Fibroblast of gingiva (primary cell): ENCODE data around the gene CCT8.
"Not testable (repeated sequence)": the region's sequence is repeated elsewhere in the genome, so short reads cannot be mapped to it uniquely, and the experiment has no call there.

ENCODE experiments used
- DNase-seq: peaks from one replicate; pipeline ENCODE4 v3.0.0-alpha.2; 2011; ENCODE audit warnings: low read depth

The CCT8 gene

DNA sequence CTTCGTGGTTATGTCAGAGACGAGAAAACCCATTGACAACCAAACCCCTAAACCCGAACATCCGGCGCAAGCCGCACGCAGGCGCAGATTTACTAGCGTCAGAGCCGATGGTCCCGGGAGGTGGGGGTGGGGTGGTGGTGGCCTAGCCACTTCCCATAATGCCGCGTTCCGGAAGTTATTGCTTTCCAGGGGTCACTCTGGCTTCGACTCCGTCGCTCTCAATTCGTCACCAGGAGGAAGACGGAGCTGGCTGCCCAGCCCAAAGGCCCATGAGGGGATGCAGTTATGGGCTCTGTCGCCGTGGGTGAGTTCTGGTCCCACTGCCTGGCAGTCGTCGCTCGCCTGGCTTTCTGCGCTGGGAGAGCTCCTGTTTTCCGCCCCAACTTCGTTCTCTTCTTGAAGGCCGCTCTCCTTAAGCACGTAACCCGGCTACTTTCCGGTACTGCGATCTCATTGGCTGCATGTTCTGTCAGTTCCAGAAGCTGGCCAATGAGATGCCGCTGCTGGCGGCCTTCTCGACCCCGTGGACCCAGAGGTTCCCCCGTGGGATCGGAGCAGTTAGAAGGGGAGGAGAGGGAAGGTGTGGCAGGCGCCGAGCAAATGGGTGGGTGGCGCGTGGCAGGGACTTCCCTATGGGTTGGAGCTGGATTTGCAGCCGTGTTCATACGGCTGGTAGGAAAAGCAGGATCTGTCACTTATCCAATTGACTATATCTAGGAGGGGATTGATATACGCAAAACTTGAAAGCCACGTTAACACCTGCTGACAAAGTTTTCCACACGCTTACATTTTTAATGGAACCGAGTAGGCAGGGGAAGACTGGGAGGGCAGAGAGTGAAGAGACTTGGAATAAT, 48.7 kb downstream of the CCT8 start, which contains the start of gene USP16:
TSS of gene USP16 (plus strand) at position 195 of the 854 bp plus-strand sequence. CDS start 3,246 bp downstream, outside the sequence.
- peak; percentile 100 for DNase-seq

GRCh38 chr21:29022166-29022565, 51.3 kb downstream of the CCT8 start:
- DNase-seq: no peak

DNA sequence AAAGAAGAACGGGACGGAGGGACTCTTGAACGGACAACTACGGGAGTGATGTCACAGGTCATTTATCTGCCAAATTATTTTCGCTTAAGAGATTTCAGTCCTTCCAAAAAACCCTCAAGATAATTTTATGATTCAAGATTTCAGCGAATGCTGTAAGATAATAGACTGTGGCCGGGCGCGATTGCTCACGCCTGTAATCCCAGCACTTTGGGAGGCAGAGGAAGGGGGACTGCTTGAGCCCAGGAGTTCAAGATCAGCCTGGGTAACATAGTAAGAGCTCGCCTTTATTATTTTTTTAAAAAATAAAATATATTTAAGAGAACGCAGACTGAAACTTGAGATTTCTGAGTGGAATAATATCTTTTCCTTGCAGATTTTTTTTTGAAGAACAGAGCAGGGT, 54.9 kb downstream of the CCT8 start:
- peak; percentile 12 for DNase-seq

- no peak for DNase-seq
These were observed 55.7 kb downstream of the CCT8 start for GRCh38 chr21:29017639-29018237.

- DNase-seq: not testable (repeated sequence)
These were observed 62.2 kb downstream of the CCT8 start for GRCh38 chr21:29011236-29011635.

DNA sequence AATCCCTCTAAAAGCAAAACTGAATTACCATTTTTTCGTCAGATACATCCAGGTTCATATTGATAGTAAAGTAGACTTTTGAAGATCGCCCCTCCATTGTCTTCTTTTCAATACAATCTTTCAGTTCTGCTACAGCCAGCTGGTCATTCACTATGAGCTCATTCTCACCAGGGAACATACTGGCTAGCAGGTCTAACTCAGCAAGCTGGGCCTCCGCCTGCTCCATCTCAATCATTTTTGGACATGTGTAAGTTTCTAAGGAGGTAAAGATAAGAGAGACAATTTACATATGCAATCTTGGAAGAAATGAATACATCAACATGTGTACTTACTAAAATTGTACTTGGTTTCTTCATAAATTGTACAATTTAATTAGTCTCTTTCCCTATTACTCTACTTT, 65.1 kb downstream of the CCT8 start:
- no peak for DNase-seq

- DNase-seq: no peak
These were observed 65.6 kb downstream of the CCT8 start for GRCh38 chr21:29007810-29008209.

DNA sequence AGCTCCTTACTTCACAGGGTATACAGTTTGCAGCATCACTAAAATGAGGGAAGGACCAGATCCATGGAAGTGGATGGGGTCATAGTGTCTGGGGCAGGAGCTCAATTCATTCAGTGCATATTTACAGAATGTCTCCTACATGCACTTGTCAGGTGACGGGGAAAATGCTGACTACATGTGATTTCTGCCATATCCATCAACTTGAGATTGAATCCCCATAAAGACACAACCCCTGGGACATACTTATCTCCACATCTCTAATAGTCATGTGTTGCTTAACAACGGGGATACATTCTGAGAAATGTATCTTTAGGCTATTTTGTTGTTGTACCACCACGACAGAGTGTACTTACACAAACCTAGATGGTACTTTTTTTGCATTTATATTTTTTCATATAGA, 66.3 kb downstream of the CCT8 start:
- no peak for DNase-seq
